Measurements from ENCODE around the gene NUDT4. TPM values are rescaled to one million over a fixed set of nuclear protein-coding genes. Genes with fewer than 3 reads are reported as not detected.

NUDT4 gene
- total RNA-seq, 1 experiment from 2014 or later = 236 TPM

GRCh38 chr12:93387780-93388179, 10.1 kb downstream of the NUDT4 start:
- no TSS peak for BruUV-seq (replicated peaks)
- Histone ChIP-seq H3K36me3 (ENCODE audit: control insufficient read depth, insufficient read depth, low read length) (no peaks in the 10 kb centered on the region; the same call in none of the 2 replicates), H3K4me1 (peaks cover 37% of the 10 kb centered on the region), H3K4me3 (ENCODE audit: low read depth, low read length) (no peak overlapping the region), H3K9me3 (no peaks in the 10 kb centered on the region), H3K27me3 (replicated peaks; ENCODE audit: control insufficient read depth, insufficient read depth, low read length) (no peaks in the 10 kb centered on the region)
- H3K36me3 Mint-ChIP-seq (ENCODE audit: insufficient read depth, unreplicated experiment) = peaks cover 92% of the 10 kb centered on the region
- no peaks in the 10 kb centered on the region for H3K27me3 Mint-ChIP-seq (ENCODE audit: insufficient read depth, unreplicated experiment)
- H3K4me3 Mint-ChIP-seq (ENCODE audit: unreplicated experiment) = no peak overlapping the region
- POLR2A ChIA-PET = no interaction called here
- no peak for DNase-seq
- no peak for TF ChIP-seq CTCF (IDR thresholded peaks at IDR 0.05; ENCODE audit: insufficient read depth in 1 of 2, low read depth in 1 of 2, low read length in 1 of 2, severe bottlenecking in 1 of 2, unreplicated experiment in 1 of 2)
- H3K4me1 Mint-ChIP-seq (ENCODE audit: low read depth, unreplicated experiment) = peaks cover 7% of the 10 kb centered on the region
- H3K27ac Mint-ChIP-seq (ENCODE audit: unreplicated experiment) = no peak overlapping the region
- intact Hi-C loops (cut with micrococcal nuclease; ENCODE audit: unreplicated experiment) = no loop called here
- no peaks in the 10 kb centered on the region for H3K9me3 Mint-ChIP-seq (ENCODE audit: unreplicated experiment)
- CTCF ChIA-PET = no interaction called here

- POLR2A ChIA-PET = no interaction called here
- Mint-ChIP-seq H3K4me3 (ENCODE audit: unreplicated experiment) (no peak overlapping the region), H3K27ac (ENCODE audit: unreplicated experiment) (peak overlapping the region; percentile 69), H3K9me3 (ENCODE audit: unreplicated experiment) (no peaks in the 10 kb centered on the region), H3K4me1 (ENCODE audit: low read depth, unreplicated experiment) (peaks cover 7% of the 10 kb centered on the region), H3K27me3 (ENCODE audit: insufficient read depth, unreplicated experiment) (no peaks in the 10 kb centered on the region), H3K36me3 (ENCODE audit: insufficient read depth, unreplicated experiment) (peaks cover 95% of the 10 kb centered on the region)
- CTCF ChIA-PET = no interaction called here
- Histone ChIP-seq H3K4me3 (ENCODE audit: low read depth, low read length) (no peak overlapping the region), H3K36me3 (ENCODE audit: control insufficient read depth, insufficient read depth, low read length) (peaks cover 1% of the 10 kb centered on the region), H3K27me3 (replicated peaks; ENCODE audit: control insufficient read depth, insufficient read depth, low read length) (no peaks in the 10 kb centered on the region), H3K4me1 (peaks cover 29% of the 10 kb centered on the region), H3K9me3 (no peaks in the 10 kb centered on the region)
- BruUV-seq (replicated peaks) = no TSS peak
- intact Hi-C loops (cut with micrococcal nuclease; ENCODE audit: unreplicated experiment) = no loop called here
- TF ChIP-seq CTCF (IDR thresholded peaks at IDR 0.05; ENCODE audit: insufficient read depth in 1 of 2, low read depth in 1 of 2, low read length in 1 of 2, severe bottlenecking in 1 of 2, unreplicated experiment in 1 of 2) = no peak
- DNase-seq = no peak
Observed at GRCh38 chr12:93390031-93390430, 12.3 kb downstream of the NUDT4 start.

- CTCF ChIA-PET = no interaction called here
- no peak for DNase-seq
- H3K4me3 ChIP-seq (ENCODE audit: low read depth, low read length) = no peak overlapping the region
- H3K27ac Mint-ChIP-seq (ENCODE audit: unreplicated experiment) = peak overlapping the region; percentile 69
- intact Hi-C loops (cut with micrococcal nuclease; ENCODE audit: unreplicated experiment) = no loop called here
- no peaks in the 10 kb centered on the region for H3K9me3 ChIP-seq
- no peaks in the 10 kb centered on the region for H3K4me1 Mint-ChIP-seq (ENCODE audit: low read depth, unreplicated experiment)
- no TSS peak for BruUV-seq (replicated peaks)
- peaks cover 95% of the 10 kb centered on the region for H3K36me3 Mint-ChIP-seq (ENCODE audit: insufficient read depth, unreplicated experiment)
- peaks cover 28% of the 10 kb centered on the region for H3K4me1 ChIP-seq
- no peaks in the 10 kb centered on the region for H3K27me3 Mint-ChIP-seq (ENCODE audit: insufficient read depth, unreplicated experiment)
- no peak for TF ChIP-seq CTCF (IDR thresholded peaks at IDR 0.05; ENCODE audit: insufficient read depth in 1 of 2, low read depth in 1 of 2, low read length in 1 of 2, severe bottlenecking in 1 of 2, unreplicated experiment in 1 of 2)
- no peak overlapping the region for H3K4me3 Mint-ChIP-seq (ENCODE audit: unreplicated experiment)
- no peaks in the 10 kb centered on the region for H3K27me3 ChIP-seq (replicated peaks; ENCODE audit: control insufficient read depth, insufficient read depth, low read length)
- POLR2A ChIA-PET = no interaction called here
- H3K36me3 ChIP-seq (ENCODE audit: control insufficient read depth, insufficient read depth, low read length) = peaks cover 1% of the 10 kb centered on the region
- no peaks in the 10 kb centered on the region for H3K9me3 Mint-ChIP-seq (ENCODE audit: unreplicated experiment)
Observed at GRCh38 chr12:93390549-93391297, 13.0 kb downstream of the NUDT4 start.
